K562 (cell line): ENCODE results near the gene FCER2.

Source experiments
- ATF4 ChIP-seq: fragments of 450-650 bp; formaldehyde crosslinking; IDR thresholded peaks from 2 replicates; pipeline ENCODE4 v1.4.0; 2022; ENCODE audit warnings: mild to moderate bottlenecking, moderate library complexity
- FOS ChIP-seq: IDR thresholded peaks from 3 replicates; pipeline ENCODE4 v1.6.1; 2011; ENCODE audit not compliant: insufficient read length; ENCODE audit errors: extremely low read depth
- KHSRP ChIP-seq: fragments of 450-650 bp; IDR thresholded peaks from 2 replicates; pipeline ENCODE4 v1.6.1; 2017
- POLR2A ChIP-seq: fragments of 450-650 bp; conservative IDR thresholded peaks from 2 replicates; pipeline ENCODE4 v1.6.1; 2016
- POLR2AphosphoS5 ChIP-seq: IDR thresholded peaks from 2 replicates; pipeline ENCODE4 v1.6.1; 2011; ENCODE audit warnings: mild to moderate bottlenecking, low read depth, low read length, moderate library complexity; ENCODE audit not compliant: control insufficient read depth, insufficient read depth
- RBM17 ChIP-seq: fragments of 200-400 bp; formaldehyde crosslinking; IDR thresholded peaks from 2 replicates; pipeline ENCODE4 v1.6.1; 2017; ENCODE audit warnings: low read depth, mild to moderate bottlenecking, low read length, borderline replicate concordance
- SMARCC2 ChIP-seq: fragments of 450-650 bp; IDR thresholded peaks from 2 replicates; pipeline ENCODE4 v1.6.1; 2017; ENCODE audit warnings: antibody characterized with exemption, moderate library complexity, mild to moderate bottlenecking, low read depth
- SP1 ChIP-seq: sonication (generic); formaldehyde crosslinking; IDR thresholded peaks from 2 replicates; pipeline ENCODE4 v1.8.1; 2022; ENCODE audit warnings: mild to moderate bottlenecking, missing genetic modification reagents
- UBTF ChIP-seq, 2 experiments: IDR thresholded peaks; 2 replicates each; pipeline ENCODE4 v1.6.1; 2012; ENCODE audit warnings: improper control_type of control experiment in 2 of 2, low read depth in 2 of 2, low read length in 2 of 2, borderline replicate concordance in 1 of 2
- ZEB2 ChIP-seq: fragments of 450-650 bp; IDR thresholded peaks from 2 replicates; pipeline ENCODE4 v1.6.1; 2016
- ZFP30 ChIP-seq: fragments of 250-450 bp; sonication (Bioruptor Pico); IDR thresholded peaks from 2 replicates; pipeline ENCODE4 v1.8.0; 2022; ENCODE audit warnings: moderate library complexity, mild to moderate bottlenecking, inconsistent platforms, borderline replicate concordance

GRCh38 chr19:7706188-7706954 lies 4.4 kb upstream of the FCER2 start:
- TF ChIP-seq POLR2A (no peak), KHSRP (no peak), SMARCC2 (no peak), ZEB2 (no peak), UBTF (IDR thresholded peaks at IDR 0.05; ENCODE audit: borderline replicate concordance in 1 of 2, low read depth in 2 of 2, low read length in 2 of 2) (no peak), RBM17 (no peak), ZFP30 (CRISPR knock-in tag) (no peak), SP1 (no peak), POLR2AphosphoS5 (no peak), FOS (no peak), ATF4 (no peak)
